Measurements from ENCODE around the gene PTGFR.
A peak's percentile ranks its signal among the peaks of the same experiment; 100 is the strongest.

PTGFR gene

DNA sequence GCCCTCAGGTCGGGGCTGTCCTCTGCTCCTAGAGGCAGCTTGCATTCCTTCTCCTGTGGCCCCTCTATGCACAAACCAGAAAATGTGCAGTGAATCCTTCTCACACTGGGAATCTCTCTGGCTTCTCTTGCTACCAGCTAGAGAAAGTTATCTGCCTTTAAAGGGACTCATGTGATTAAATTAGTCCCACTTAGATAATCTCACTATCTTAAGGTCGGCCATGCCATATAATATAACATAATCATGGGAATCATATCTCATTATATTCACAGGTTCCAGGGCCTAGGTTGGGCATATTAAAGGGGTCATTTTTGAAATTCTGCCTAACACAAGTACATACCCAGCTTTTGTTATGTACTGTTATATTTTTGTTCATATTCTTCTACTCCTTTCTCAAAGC lies 31.4 kb downstream of the PTGFR start:
- DNase-seq, result no peak

DNA sequence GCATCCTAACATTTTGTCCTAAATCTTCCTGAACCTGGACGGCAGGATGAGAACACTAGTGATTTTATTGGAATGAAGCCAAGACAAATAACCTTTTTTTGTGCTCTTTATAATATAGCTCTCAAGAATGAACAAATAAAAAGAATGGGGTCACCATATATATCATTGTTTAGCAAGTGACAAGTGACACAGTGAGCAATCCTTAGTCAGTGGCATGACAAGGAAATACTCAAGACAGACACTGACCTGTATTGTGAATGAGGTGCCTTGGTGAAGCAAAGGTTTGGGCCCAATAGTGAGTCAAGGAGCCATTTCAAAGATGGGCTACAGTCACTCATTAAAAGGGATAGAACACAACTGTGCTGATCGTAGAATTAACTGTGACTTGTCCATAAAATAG lies 35.7 kb downstream of the PTGFR start:
- no peak for DNase-seq

DNA sequence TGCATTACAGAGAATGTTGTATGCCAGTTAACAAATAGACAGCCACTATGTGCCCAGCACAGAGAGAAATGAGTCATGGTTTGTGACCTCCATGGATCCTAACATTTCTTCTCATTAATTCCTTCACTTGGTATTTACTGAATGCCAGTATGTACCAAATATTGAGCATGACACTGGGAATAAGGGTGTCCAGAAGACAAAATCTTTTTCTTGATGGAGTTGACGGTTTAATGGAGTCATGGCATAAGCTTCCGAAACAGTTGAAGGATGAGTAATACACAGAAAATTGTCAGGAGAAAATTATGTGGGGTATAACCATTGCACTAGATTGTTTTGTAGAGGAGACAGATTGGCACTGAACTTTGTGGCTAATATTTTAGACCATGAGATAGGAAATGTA lies 36.9 kb downstream of the PTGFR start:
- DNase-seq, result no peak

DNA sequence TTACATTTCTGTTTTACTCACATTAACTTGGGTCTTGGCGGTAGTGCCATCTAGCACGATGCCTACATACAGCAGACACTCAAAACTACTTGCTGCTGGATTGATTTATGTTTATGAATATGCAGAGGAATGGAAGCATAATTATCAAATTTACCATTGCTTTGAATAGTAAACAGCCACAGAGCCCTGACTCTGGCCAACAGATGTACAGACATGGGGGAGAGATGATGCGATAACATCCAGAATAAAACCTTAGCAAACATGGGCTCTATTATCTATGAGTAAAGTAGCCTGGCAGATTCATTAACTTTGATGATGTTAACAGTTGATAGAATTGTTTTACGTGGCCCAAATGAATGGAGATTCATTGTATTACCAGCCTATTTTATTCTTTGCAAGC lies 42.8 kb downstream of the PTGFR start:
- no peak for DNase-seq

DNA sequence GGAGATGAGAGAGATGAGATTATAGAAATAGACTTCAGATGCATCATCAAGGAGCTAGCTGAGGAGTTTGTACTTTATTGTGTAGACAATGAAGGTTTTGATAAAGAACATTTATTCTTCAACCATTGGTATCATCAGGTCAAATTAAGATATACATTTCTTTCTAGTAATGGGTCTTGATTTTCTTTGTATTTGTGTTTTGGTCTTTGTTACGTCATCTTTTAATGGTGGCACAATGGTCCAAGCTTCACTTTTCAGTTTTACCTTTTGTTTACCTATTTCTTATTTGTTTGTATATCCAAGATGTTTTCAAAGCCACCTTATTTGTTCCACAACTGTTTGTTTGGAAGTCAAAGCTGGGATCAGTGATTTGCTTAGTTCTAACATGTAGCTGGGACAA lies 44.5 kb downstream of the PTGFR start:
- no peak for DNase-seq

DNA sequence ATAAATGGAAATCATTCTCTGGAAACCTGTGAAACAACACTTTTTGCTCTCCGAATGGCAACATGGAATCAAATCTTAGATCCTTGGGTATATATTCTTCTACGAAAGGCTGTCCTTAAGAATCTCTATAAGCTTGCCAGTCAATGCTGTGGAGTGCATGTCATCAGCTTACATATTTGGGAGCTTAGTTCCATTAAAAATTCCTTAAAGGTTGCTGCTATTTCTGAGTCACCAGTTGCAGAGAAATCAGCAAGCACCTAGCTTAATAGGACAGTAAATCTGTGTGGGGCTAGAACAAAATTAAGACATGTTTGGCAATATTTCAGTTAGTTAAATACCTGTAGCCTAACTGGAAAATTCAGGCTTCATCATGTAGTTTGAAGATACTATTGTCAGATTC lies 45.7 kb downstream of the PTGFR start:
- DNase-seq, result no peak

DNA sequence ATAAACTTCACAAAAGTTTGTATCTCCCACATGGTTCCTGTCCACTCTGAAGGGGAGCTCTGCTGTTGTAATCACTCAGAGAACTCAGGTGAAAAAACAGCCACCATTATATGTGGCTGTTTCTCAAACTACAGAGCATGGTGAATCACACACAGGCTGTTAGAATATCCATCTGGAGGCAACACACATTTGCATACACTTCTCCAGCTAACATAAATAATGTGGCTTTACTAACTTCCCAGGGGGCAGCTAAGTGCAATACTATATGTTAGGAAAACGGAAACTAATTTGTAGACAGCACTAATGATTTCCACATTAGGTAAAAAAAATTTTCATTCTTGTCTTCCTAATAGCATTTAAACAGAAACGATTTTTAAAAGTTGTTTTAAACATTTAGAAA lies 49.3 kb downstream of the PTGFR start:
- DNase-seq, result no peak

DNA sequence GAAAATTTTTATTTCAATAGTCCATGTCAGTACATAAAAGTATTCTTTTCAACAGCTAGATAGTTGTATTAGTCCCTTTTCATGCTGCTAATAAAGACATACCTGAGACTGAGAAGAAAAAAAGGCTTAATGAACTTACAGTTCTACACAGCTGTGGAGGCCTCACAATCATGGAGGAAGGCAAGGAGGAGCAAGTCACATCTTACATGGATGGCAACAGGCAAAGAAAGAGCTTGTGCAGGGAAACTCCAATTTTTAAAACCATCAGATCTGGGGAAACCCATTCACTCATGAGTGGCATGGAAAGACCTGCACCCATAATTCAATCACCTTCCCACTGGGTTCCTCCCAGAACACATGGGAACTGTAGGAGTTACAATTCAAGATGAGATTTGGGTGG lies 50.7 kb downstream of the PTGFR start:
- no peak for DNase-seq

DNA sequence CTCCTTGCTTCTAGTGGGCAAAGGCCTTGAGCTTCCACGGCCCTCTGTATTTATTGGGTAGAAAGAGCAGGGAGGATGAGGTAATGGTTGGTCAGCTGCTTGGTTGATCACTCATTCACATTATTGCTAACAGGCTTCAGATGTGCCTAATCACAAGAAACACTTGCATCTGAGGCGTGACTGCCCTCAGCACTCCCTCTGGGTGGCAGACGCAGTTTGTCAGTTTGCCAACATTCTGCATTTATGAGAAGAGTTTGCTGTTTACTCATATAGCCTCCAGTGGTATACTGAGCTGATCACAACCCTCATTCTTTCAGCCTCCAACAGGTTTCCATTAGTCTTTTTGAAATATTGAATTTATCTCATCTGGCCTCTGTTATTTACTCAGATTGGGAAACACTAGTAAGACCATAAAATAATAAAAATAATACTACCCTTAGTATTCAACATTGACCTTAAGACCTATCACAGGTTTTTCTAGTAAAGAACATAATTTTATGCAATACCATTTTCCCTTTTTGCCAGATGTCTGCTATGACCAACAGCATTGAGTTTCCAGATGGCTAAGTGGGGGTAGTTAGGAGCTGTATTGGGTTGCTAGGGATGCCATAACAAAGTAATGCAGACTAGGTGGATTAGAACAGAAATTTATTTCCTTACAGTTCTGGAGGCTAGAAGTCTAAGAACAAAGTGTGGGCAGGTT lies 53.3 kb downstream of the PTGFR start:
- no peak for DNase-seq

DNA sequence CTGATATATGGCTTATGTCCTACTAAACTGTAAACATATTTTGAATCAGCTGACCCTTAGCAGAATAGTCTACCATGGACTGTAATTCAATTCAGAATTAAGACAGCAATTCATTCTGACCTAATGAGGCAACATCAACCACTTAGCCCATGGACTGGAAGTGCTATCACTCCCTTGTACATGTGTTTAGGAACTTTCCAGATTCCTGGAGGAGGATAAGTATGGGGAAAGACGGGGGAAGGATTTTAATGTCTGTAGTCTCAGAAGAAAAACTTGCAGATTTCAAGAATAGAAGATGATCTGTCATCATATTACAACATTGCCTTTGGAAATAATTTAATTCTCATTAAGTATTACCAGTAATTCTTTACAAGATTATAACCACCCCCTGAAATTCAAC lies 56.3 kb downstream of the PTGFR start:
- no peak for DNase-seq

DNA sequence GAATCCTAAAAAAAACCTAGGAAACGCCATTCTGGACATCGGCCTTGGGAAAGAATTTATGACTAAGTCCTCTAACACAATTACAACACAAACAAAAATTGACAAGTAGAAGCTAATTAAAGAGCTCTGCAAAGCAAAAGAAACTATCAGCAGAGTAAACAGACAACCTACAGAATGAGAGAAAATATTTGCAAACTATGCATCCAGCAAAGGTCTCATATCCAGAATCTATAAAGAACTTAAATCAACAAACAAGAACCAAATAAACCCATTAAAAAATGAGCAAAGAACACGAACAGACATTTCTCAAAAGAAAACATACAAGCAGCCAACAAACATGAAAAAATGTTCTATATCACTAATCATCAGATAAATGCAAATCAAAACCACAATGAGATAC lies 58.6 kb downstream of the PTGFR start:
- DNase-seq, result no peak

DNA sequence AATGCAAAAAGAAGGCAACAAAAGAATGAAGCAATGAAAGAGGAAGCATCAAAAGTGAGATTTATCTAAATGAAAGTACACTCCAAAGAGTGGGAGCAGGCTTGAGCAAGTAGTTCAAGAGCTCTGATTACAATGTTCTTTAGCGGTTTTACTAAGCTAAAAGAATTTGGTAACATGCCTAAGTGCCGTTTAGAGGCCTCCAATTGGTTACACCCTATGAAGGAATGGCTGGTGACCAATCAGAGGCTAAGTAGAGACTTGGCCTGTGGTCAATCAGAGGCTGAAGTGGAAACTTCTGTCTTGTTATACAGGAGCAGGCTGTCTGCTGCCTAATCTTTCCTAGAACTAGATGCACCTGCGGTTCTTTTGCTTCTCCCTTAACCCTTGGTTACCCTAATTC lies 59.1 kb downstream of the PTGFR start:
- no peak for DNase-seq

DNA sequence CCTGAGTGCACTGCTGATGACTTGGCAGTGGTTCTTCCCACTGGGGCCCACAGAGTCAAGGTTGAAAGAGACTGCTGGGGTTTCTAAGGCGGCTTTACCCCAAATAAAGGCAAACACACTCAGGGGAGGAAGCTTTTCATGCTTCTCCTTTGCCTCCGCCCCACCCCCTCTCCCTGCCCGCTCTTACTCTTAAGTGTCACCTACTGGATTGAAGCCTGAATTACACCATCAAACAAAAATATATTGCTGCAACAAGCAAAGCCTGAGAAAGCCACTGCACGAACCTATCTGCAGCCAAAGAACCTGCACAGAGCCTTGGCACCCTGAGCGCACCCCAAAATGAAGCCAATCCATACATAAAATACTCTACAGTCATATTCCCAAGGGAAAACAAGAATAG lies 63.1 kb downstream of the PTGFR start:
- DNase-seq, result peak in 2 of 3 donors; percentile 1 to 13

DNA sequence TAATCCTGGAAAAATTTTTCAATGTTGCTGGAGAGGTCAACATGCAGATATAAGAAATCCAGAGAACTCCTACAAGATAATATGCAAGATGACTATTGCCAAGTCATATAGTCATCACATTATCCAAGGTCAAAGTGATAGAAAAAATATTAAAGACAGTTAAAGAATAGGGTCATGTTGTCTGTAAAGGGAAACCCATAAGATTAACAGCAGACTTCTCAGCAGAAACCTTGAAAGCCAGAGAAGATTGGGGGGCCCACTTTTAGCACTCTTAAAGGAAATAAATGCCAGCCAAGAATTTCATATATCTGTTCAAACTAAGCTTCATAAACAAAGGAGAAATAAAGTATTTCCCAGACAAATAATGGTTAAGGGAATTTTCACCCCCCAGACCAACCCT lies 64.1 kb downstream of the PTGFR start:
- no peak for DNase-seq

DNA sequence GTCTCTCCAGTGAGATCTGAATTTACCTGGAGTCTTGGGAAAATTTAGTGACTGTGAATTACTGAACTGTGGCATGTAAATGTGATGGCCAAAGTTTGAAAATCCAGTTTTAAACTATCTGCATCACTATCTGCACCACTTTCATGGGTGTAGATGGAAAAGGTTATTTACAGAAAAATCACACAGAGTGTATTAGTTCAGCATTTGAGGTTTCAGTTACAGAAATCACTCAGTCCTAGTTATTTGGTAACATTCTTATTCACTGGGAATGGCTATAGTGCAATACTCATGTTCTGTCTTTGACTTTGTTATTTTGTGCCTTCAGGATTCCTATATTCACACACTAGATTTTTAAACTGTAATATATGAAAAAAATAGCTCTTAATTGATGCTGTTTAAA lies 68.9 kb downstream of the PTGFR start:
- no peak for DNase-seq

DNA sequence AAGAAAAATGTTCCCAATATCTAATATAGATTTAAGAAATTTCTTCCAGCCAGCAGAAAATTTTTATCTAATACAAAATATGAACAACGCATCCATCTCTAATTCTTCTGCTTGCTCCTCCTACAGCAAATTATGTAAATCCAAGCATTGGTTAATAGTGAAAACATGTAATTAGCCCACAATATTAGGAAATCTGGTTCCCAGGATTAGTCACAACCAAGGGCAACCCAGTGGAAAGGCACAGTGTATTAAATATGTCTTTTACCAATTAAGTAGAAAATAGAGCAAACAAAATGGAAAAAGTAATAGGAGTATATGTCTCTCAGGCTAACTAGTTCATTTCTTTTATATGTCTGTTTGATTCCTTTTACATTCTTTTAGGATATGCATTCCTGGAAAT lies 70.0 kb downstream of the PTGFR start:
- no peak for DNase-seq

DNA sequence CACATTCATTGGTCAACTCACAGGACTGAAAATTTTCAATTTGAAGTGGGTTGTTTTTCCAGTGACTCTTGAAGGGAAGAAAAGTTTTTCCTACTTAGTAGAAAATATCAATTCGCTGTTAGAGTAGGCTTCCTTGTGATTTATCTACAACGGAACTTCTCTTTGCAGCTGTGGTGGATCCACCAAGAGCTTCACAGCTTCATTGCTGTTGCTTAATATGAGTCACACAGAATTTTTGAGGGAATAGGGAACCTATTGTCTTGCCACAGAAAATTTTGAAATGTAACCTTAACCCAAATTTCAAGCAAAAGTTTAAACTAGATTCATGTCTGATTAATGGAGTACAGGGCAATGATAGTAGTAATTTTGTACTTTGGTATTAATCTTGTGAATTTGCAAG lies 71.1 kb downstream of the PTGFR start:
- peak in 2 of 3 donors; percentile 28 to 32 for DNase-seq

DNA sequence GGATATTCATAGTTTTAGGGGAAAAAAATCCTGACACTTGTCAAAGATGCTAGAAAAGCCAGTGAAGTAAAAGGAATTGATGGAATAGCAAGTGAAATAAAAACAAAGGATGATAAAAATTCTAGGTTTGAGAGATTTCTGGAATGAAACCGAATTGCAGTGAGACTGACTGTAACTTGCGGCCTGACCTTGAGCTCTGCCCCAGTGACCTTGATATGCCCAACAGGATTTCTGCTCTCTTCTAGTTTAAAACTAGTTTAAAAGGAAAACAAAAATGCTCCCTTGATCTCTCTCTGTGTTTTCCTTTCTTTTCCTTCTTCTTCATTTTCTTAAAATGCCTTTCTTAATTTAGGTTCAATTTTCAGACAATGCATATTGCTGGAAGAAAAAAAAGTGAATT lies 74.6 kb downstream of the PTGFR start:
- no peak for DNase-seq

DNA sequence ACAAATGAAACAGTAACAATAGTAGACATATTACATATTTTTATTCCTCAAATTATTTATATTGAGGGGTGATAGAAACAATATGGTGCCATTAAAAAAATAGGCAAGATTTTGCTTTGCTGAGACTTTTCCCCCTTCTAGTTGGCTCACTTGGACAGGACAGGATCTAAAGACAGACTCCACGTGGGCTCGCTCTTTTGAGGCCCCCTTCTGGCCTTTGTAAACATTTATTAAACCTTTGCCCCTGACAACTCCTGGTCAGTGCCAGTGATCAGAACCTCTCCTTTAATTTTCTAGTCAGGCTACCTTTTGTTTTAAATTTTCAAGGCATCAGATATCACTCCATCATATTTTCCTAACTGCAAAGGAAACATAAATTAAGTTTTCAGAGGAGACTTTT lies 79.8 kb downstream of the PTGFR start:
- DNase-seq, result no peak

DNA sequence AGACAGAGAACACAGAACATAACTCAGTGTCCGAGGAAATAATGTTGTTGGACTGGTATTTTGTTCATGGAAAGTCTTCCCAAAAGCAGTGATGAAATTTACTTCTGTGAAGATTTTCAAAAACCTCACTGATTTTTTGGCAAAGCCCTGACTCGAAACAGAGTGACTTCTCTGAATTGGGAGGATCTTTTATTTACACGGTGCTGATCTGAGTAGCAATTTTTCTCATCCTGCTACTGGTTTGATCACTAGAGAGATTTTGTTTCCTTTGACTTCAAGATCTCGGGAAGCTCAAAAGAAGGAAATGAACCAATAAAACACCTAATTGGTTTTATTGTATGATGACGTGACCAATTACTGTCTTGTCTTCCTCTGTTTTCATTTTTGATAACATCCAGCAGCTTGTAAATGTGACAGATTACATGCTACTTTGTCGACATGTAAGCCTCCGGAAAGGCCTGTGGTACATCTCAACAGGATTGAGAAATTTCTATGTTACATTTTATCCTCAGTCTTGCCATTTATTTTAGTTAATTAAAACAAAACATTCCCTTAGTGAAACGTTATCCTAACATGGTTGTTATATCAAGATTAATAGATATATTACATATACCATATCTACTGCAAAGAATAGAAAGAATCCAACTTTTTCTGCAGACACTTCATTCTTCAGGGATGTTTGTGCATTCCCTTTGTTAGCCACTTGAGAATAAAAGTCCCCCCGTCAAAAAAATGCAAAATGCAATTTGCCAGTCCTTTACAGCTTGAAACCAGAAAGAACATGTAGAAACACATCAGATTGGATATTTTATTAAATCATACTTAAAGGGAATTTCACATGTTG lies 86.7 kb downstream of the PTGFR start:
- no peak for DNase-seq

DNA sequence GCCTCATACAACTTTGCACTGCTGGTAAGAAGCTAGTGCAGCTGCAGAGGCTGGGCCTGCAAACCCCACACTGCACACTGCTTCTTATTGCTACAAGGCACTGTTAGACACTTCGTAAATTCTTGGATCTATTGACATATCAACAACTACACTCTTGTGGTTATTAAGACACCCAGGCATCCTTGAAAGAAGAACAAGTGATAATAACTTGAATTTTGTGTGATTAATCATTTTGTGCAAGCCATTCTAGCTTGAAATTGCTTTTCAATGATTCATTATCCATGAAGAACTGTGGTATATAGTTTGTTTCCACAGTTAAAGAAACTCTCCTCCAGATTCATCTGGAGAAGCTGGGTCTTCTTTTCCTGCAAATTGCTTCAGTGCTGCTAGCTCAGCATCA lies 95.8 kb downstream of the PTGFR start:
- no peak for DNase-seq

DNA sequence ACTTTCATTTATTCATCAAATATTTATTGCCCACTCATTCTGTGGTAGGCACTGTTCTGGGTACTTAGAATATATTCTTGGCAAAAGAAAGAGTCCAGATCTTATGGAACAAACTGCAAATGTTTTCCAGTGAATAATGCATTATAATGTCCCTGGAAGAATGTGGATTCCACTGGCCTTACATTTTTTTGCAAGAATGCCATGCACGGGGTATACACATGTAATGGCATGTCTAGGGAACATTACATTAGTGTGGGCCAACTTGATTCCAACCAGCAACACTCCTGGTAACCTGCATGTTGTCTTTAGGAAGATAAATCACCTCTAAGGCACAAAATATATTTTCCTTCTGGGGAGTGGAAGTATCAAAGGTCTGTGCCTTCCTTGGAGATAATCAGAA lies 96.4 kb downstream of the PTGFR start:
- DNase-seq, result no peak
